NCI-H2081 treated with DMSO at 0.1 percent for 48 hours (cell line): Measurements from ENCODE around the gene IGF2R.
"Not testable (repeated sequence)": the region's sequence is repeated elsewhere in the genome, so short reads cannot be mapped to it uniquely, and the experiment has no call there.

Experiments
- DNase-seq: peaks from one replicate; lab custom pipeline; 2025; lab: John Stamatoyannopoulos, UW

The IGF2R gene

GRCh38 chr6:160138839-160139419, 170.0 kb downstream of the IGF2R start:
- no peak for DNase-seq

GRCh38 chr6:160139420-160139851, 170.6 kb downstream of the IGF2R start:
- DNase-seq: no peak

GRCh38 chr6:160140493-160140892, 171.6 kb downstream of the IGF2R start:
- DNase-seq: not testable (repeated sequence)

DNA sequence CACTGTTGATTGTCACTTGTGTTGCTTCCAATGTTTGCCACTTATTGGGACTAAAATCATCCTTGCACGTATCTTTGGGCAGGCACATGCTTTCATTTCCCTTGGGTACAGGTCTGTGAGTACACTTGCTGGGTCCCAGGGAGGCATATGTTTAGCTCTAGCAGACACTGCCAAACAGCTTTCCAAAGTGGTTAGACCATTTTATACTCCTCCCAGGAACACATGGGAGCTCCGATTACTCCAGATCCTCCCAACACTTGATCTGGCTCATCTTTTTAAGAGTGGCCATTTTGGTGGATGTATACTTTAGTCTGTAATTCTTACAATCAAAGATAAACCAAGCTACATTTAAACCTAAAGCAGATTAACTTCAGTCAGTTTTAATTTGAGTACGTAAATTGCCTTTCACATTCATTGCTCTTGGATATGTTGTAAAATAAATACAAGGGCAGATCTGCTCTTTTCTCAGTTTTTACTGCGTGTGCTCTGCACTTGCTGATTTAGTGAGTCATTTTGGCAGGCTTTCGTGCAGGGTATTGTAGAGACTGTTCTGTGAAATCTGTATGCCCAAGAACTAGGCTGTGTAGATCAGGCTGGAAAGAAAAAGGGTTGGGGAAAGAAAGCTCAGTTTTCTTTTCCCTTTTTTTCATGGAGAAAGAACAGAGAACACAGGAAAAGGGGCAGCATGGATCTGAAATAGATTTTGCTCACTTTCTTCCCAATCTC, 172.3 kb downstream of the IGF2R start:
- no peak for DNase-seq

DNA sequence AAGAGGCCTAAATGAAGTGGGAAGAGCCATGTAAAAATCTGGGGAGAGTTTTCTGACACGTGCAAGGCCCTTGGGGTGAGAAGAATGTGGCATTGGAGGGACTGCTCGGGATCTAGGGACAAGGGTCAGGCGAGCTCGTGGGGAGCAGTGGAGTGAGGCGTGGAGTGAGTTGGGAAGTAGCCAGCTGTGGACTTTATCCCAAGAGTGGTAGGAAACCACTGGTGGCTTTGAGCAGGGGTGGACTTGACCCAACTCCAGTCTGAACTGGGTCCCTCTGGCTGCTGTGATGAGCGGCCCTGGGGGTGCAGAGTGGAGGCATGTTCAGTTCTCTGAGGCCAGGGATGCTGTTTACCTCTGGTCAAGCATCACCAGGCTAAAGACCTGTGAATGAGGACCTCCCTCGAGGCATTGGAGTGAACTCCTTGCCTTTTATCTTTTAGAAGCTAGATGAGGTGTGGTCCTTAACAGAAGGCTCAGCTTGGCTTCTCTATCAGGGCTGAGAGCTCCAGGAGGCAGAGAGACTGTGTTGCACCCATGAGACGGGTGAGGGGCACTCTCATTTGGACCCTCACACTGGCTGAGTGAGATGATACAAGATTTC, 173.3 kb downstream of the IGF2R start:
- no peak for DNase-seq

- no peak for DNase-seq
These were observed 177.7 kb downstream of the IGF2R start for GRCh38 chr6:160146454-160147145.

- no peak for DNase-seq
These were observed 178.3 kb downstream of the IGF2R start for GRCh38 chr6:160147146-160147536.

DNA sequence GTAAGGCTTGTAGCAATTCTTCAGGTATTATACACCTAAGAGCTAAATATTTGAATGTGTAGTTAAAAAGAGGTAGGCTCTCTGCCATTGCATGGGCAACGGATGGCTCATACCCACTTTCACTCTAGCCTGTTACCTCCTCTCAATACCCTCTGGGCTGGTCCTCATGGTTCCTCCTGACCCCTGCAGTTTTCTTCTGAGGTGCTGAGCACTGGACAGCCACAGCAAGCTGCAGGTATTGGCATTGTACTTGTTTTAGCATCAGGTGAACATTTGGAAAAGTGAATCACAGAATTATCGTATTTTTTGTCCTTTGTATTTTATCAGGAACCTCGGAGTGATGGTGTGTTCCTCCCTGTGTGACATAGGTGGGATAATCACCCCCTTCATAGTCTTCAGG, 185.6 kb downstream of the IGF2R start:
- DNase-seq: no peak

DNA sequence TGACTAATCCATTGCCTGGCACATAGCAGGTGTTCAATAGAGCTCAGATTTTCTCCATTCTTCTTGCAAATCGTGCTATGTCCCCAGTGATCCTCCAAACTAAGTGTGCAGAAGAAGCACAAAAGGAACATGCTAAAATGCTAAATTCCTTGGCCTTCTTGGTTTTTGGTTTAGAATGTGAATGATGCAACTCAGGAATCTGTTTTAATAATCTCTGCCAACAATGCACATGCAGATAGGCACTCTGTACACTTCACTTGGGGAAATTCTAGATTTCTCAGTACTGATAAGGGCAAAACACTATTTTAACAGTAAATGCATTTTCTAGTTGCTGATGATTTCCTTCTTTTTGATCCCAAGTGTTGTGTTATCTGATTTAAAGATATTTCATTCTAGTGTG, 188.0 kb downstream of the IGF2R start:
- no peak for DNase-seq

- no peak for DNase-seq
These were observed 191.6 kb downstream of the IGF2R start for GRCh38 chr6:160160450-160160849.
